WTC11 (cell line): ENCODE data around the gene SLC2A9. TPM values are rescaled to one million over a fixed set of nuclear protein-coding genes. Genes with fewer than 3 reads are reported as not detected.

ENCODE experiments used
- ATAC-seq: fragments of 200-7000 bp; cut with Tn5 transposase; 2 replicates; pipeline ENCODE4 v1.10.0; 2021; ENCODE audit warnings: mild to moderate bottlenecking, moderate library complexity
- CTCF ChIA-PET: fragments of 300-600 bp; sonication (Branson Sonifier 250); formaldehyde crosslinking; loops from one replicate; lab custom pipeline; 2021; ENCODE audit warnings: antibody characterized with exemption; lab: Charles Lee
- POLR2A ChIA-PET: fragments of 350-600 bp; sonication (Branson Sonifier 250); formaldehyde crosslinking; loops from one replicate; lab custom pipeline; 2021; ENCODE audit warnings: antibody characterized with exemption; lab: Charles Lee
- DNase-seq: peaks from one replicate; pipeline ENCODE4 v3.0.0; 2021; ENCODE audit warnings: low spot score
- H3K27ac Mint-ChIP-seq: 2 replicates; pipeline ENCODE4 v1.8.0; 2021; ENCODE audit warnings: mixed read lengths
- H3K27me3 Mint-ChIP-seq: 2 replicates; pipeline ENCODE4 v1.8.0; 2021; ENCODE audit warnings: low read depth, mild to moderate bottlenecking, moderate library complexity, mixed read lengths
- H3K36me3 Mint-ChIP-seq: 2 replicates; pipeline ENCODE4 v1.8.0; 2021; ENCODE audit warnings: mixed read lengths
- H3K4me1 Mint-ChIP-seq: 2 replicates; pipeline ENCODE4 v1.8.0; 2022; ENCODE audit warnings: mixed read lengths
- H3K4me3 Mint-ChIP-seq: 2 replicates; pipeline ENCODE4 v1.8.0; 2021; ENCODE audit warnings: mild to moderate bottlenecking, moderate library complexity, mixed read lengths
- H3K9me3 Mint-ChIP-seq: 2 replicates; pipeline ENCODE4 v1.8.0; 2021; ENCODE audit warnings: mixed read lengths
- AFF4 ChIP-seq: sonication (generic); formaldehyde crosslinking; IDR thresholded peaks from 2 replicates; pipeline ENCODE4 v1.8.1; 2023; ENCODE audit warnings: mild to moderate bottlenecking, missing genetic modification reagents, borderline replicate concordance
- ATF3 ChIP-seq: sonication (generic); formaldehyde crosslinking; conservative IDR thresholded peaks from 2 replicates; pipeline ENCODE4 v1.8.1; 2022; ENCODE audit warnings: mild to moderate bottlenecking, missing genetic modification reagents
- CDX4 ChIP-seq: fragments of 250-450 bp; sonication (Bioruptor Pico); IDR thresholded peaks from 2 replicates; pipeline ENCODE4 v1.9.0; 2021; ENCODE audit warnings: moderate library complexity, mild to moderate bottlenecking, inconsistent platforms, borderline replicate concordance
- FOXP1 ChIP-seq: sonication (generic); formaldehyde crosslinking; IDR thresholded peaks from 2 replicates; pipeline ENCODE4 v1.8.0; 2022; ENCODE audit warnings: missing genetic modification reagents, mild to moderate bottlenecking, moderate library complexity, borderline replicate concordance
- IRF2 ChIP-seq: sonication (generic); formaldehyde crosslinking; IDR thresholded peaks from 2 replicates; pipeline ENCODE4 v1.8.0; 2022; ENCODE audit warnings: low read depth, missing genetic modification reagents, borderline replicate concordance
- JUN ChIP-seq: sonication (generic); formaldehyde crosslinking; IDR thresholded peaks from 2 replicates; pipeline ENCODE4 v1.8.0; 2023; ENCODE audit warnings: mild to moderate bottlenecking, missing genetic modification reagents
- MAX ChIP-seq: sonication (generic); formaldehyde crosslinking; IDR thresholded peaks from 2 replicates; pipeline ENCODE4 v1.8.0; 2022; ENCODE audit warnings: mild to moderate bottlenecking, missing genetic modification reagents
- NFYB ChIP-seq: sonication (generic); formaldehyde crosslinking; conservative IDR thresholded peaks from 2 replicates; pipeline ENCODE4 v1.8.0; 2022; ENCODE audit warnings: low read depth, missing genetic modification reagents
- NR3C1 ChIP-seq: sonication (generic); formaldehyde crosslinking; conservative IDR thresholded peaks from 2 replicates; pipeline ENCODE4 v1.8.1; 2023; ENCODE audit warnings: low read depth, mild to moderate bottlenecking, missing genetic modification reagents
- SOX15 ChIP-seq: fragments of 250-450 bp; sonication (Bioruptor Pico); IDR thresholded peaks from 2 replicates; pipeline ENCODE4 v1.9.0; 2021; ENCODE audit warnings: mild to moderate bottlenecking
- ZBTB21 ChIP-seq: sonication (generic); formaldehyde crosslinking; IDR thresholded peaks from 2 replicates; pipeline ENCODE4 v1.8.1; 2023; ENCODE audit warnings: mild to moderate bottlenecking, missing genetic modification reagents, borderline replicate concordance
- ZBTB43 ChIP-seq: sonication (generic); formaldehyde crosslinking; IDR thresholded peaks from 2 replicates; pipeline ENCODE4 v1.8.1; 2023; ENCODE audit warnings: mild to moderate bottlenecking, missing genetic modification reagents
- ZNF219 ChIP-seq: sonication (generic); formaldehyde crosslinking; IDR thresholded peaks from 2 replicates; pipeline ENCODE4 v1.8.0; 2023; ENCODE audit warnings: missing genetic modification reagents, mild to moderate bottlenecking, borderline replicate concordance
- ZNF281 ChIP-seq: sonication (generic); formaldehyde crosslinking; IDR thresholded peaks from 2 replicates; pipeline ENCODE4 v1.8.0; 2023; ENCODE audit warnings: mild to moderate bottlenecking, missing genetic modification reagents
- ZNF532 ChIP-seq: fragments of 250-450 bp; sonication (Bioruptor Pico); IDR thresholded peaks from 2 replicates; pipeline ENCODE4 v1.9.0; 2021; ENCODE audit warnings: mild to moderate bottlenecking, borderline replicate concordance
- total RNA-seq: library from RNA; stranded (reverse); gene quantifications from 3 replicates; pipeline ENCODE4 v1.2.3, GENCODE V29; 2021

SLC2A9 gene
- total RNA-seq, 1 experiment from 2014 or later: not detected

GRCh38 chr4:9971711-9972110 is 49.6 kb downstream of the SLC2A9 start (continued):
- TF ChIP-seq ZNF532 (CRISPR knock-in tag): no peak
- no peak for TF ChIP-seq ZNF281 (CRISPR knock-in tag)

GRCh38 chr4:9970399-9971011 is 50.8 kb downstream of the SLC2A9 start:
- ChIA-PET POLR2A (no interaction called here), CTCF (no interaction called here)
- H3K9me3 Mint-ChIP-seq: peaks cover 52% of the 10 kb centered on the region
- H3K27me3 Mint-ChIP-seq: peaks cover 3% of the 10 kb centered on the region
- peaks cover 15% of the 10 kb centered on the region for H3K4me1 Mint-ChIP-seq
- H3K27ac Mint-ChIP-seq: no peak overlapping the region
- peaks cover 24% of the 10 kb centered on the region for H3K36me3 Mint-ChIP-seq
- DNase-seq (no peak), ATAC-seq (no peak)
- no peak overlapping the region for H3K4me3 Mint-ChIP-seq
- TF ChIP-seq JUN (CRISPR knock-in tag) (no peak), MAX (CRISPR knock-in tag) (no peak), ZNF219 (no peak), SOX15 (CRISPR knock-in tag) (no peak), AFF4 (no peak), NR3C1 (CRISPR knock-in tag) (no peak), ZNF281 (CRISPR knock-in tag) (no peak), ATF3 (CRISPR knock-in tag) (no peak), NFYB (CRISPR knock-in tag) (no peak), IRF2 (CRISPR knock-in tag) (no peak), FOXP1 (CRISPR knock-in tag) (no peak), CDX4 (CRISPR knock-in tag) (no peak), ZBTB43 (CRISPR knock-in tag) (no peak), ZBTB21 (CRISPR knock-in tag) (no peak)
